C4-2B (cell line): ENCODE results near the gene GPD2.

Source experiments
- CTCF ChIP-seq: fragments of 450-650 bp; conservative IDR thresholded peaks from 2 replicates; pipeline ENCODE4 v1.5.1; 2017; ENCODE audit warnings: mild to moderate bottlenecking
- ZFX ChIP-seq: fragments of 450-650 bp; IDR thresholded peaks from 2 replicates; pipeline ENCODE4 v1.6.1; 2017

GRCh38 chr2:156635646-156636045 is 199.5 kb downstream of the GPD2 start:
- TF ChIP-seq CTCF (no peak), ZFX (no peak)
